Mesendoderm (in vitro differentiated cells): Measurements from ENCODE around the gene RALGPS1.

Source experiments
- DNase-seq: peaks from one replicate; pipeline ENCODE4 v3.0.0; 2013
- H2AK5ac ChIP-seq: 2 replicates; pipeline ENCODE4 v1.6.1; 2013; ENCODE audit warnings: low read length, inconsistent platforms
- H2BK120ac ChIP-seq: 2 replicates; pipeline ENCODE4 v1.6.1; 2013; ENCODE audit warnings: low read depth, mild to moderate bottlenecking, low read length, moderate library complexity, mixed read lengths
- H2BK15ac ChIP-seq: replicated peaks from 2 replicates; pipeline ENCODE4 v1.6.1; 2013; ENCODE audit warnings: low read depth, mild to moderate bottlenecking, moderate library complexity
- H2BK5ac ChIP-seq: 2 replicates; pipeline ENCODE4 v1.6.1; 2013; ENCODE audit warnings: low read length, inconsistent platforms
- H3K18ac ChIP-seq: 2 replicates; pipeline ENCODE4 v1.6.1; 2013; ENCODE audit warnings: mild to moderate bottlenecking, low read length, mixed read lengths
- H3K23ac ChIP-seq: one replicate; pipeline ENCODE4 v1.6.1; 2013; ENCODE audit warnings: low read length
- H3K27ac ChIP-seq: 2 replicates; pipeline ENCODE4 v1.5.1; 2013; ENCODE audit warnings: low read depth, mild to moderate bottlenecking, inconsistent platforms, low read length, moderate library complexity
- H3K27me3 ChIP-seq: 2 replicates; pipeline ENCODE4 v1.6.1; 2013; ENCODE audit warnings: low read length, control low read depth, mild to moderate bottlenecking, inconsistent platforms; ENCODE audit not compliant: insufficient read depth, poor library complexity
- H3K36me3 ChIP-seq: 2 replicates; pipeline ENCODE4 v1.6.1; 2013; ENCODE audit warnings: low read length, inconsistent platforms; ENCODE audit not compliant: control insufficient read depth, insufficient read depth
- H3K4ac ChIP-seq: one replicate; pipeline ENCODE4 v1.6.1; 2013; ENCODE audit warnings: low read depth, mild to moderate bottlenecking, low read length, moderate library complexity
- H3K4me1 ChIP-seq: 2 replicates; pipeline ENCODE4 v1.6.1; 2013; ENCODE audit warnings: low read depth, low read length, inconsistent platforms; ENCODE audit not compliant: control insufficient read depth
- H3K4me2 ChIP-seq: 2 replicates; pipeline ENCODE4 v1.6.1; 2013; ENCODE audit warnings: low read length
- H3K4me3 ChIP-seq: 2 replicates; pipeline ENCODE4 v1.5.1; 2013; ENCODE audit warnings: mild to moderate bottlenecking, low read length
- H3K56ac ChIP-seq: one replicate; pipeline ENCODE4 v1.6.1; 2013; ENCODE audit warnings: low read length
- H3K79me1 ChIP-seq: 2 replicates; pipeline ENCODE4 v1.6.1; 2013; ENCODE audit warnings: low read length, inconsistent platforms
- H3K79me2 ChIP-seq: 2 replicates; pipeline ENCODE4 v1.6.1; 2013; ENCODE audit warnings: mild to moderate bottlenecking, low read length; ENCODE audit not compliant: control insufficient read depth, insufficient read depth
- H3K9ac ChIP-seq: 2 replicates; pipeline ENCODE4 v1.6.1; 2013; ENCODE audit warnings: low read length, inconsistent platforms
- H4K5ac ChIP-seq: one replicate; pipeline ENCODE4 v1.6.1; 2013; ENCODE audit warnings: low read length
- H4K8ac ChIP-seq: one replicate; pipeline ENCODE4 v1.6.1; 2013; ENCODE audit warnings: low read depth, mild to moderate bottlenecking, control low read depth, low read length, moderate library complexity
- WGBS: extraction: QIAGEN DNeasy Blood & Tissue Kit; methylation state at CpG from one replicate; pipeline ENCODE4 v1.1.7; 2013; ENCODE audit warnings: low lambda C conversion rate, missing lambda C conversion rate; ENCODE audit not compliant: insufficient coverage; ENCODE audit errors: extremely low coverage; 5-methylcytosine and 5-hydroxymethylcytosine counted together

RALGPS1 gene

DNA sequence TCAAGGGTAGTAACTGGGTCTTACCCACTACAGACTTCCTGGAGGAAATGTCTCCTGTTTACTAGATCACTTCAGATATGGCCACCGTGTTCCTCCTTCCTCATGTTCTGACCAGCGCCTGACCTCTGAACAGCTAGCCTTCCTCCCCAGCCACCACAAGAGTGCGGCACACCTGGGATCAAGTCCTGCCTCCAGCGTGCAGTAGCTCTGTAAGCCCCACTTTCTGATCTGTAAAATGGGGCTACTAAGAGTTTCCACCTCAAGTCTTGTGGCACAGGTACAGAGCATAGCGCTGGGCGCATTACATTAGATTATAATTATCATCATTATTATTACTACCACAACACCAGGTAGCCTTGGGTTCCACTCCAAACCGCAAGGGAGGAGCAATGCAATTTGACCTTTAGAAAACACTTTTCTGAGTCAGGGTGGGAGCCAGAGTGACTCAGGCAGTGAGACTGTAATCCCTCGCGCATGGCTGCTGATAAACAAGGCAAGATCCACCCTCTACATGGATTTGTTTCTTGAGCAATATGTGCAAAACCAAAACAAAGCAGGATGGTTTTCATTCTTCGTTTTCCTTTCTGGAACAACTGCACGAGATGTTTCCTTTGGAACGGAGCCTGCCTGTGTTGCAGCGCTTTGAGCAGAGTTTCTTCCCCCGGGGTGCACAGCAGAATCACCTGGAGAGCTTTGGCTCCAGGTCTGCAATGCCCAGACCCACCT, 272.8 kb downstream of the RALGPS1 start:
- Histone ChIP-seq H3K9ac (no peak overlapping the region), H2BK120ac (no peak overlapping the region), H3K4me2 (no peak overlapping the region), H3K4me1 (peaks cover 3% of the 10 kb centered on the region), H3K56ac (no peak overlapping the region), H4K5ac (no peak overlapping the region), H3K36me3 (no peaks in the 10 kb centered on the region), H2BK5ac (no peak overlapping the region), H3K4ac (no peak overlapping the region), H3K27ac (no peak overlapping the region), H2AK5ac (no peak overlapping the region), H4K8ac (no peak overlapping the region), H3K23ac (no peak overlapping the region), H3K18ac (no peak overlapping the region), H3K79me1 (no peaks in the 10 kb centered on the region), H3K27me3 (no peaks in the 10 kb centered on the region), H3K79me2 (no peaks in the 10 kb centered on the region), H3K4me3 (no peak overlapping the region), H2BK15ac (no peak overlapping the region)
- DNase-seq, result no peak
- WGBS, result no CpG with 5 or more reads among the region's 14 CpGs

DNA sequence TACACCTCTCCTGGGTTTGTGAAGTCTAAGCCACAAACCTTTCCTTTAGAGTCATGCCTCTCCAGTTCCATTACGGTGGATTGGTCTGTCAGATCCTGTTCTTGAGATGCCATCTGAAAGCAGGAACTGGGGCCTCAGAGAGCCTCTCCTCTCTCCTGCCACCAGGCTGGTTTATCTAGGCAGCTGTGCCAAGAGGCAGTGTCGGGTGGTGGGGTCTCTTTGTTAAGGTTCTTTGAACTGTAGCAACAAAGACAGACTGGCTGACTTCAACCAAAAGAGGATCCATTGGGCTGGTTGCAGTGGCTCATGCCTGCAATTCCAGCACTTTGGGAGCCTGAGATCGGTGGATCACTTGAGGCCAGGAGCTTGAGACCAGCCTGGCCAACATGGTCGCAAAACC, 273.8 kb downstream of the RALGPS1 start:
- WGBS, result no CpG with 5 or more reads among the region's 4 CpGs
- H3K56ac ChIP-seq, result no peak overlapping the region
- H3K4me3 ChIP-seq, result no peak overlapping the region
- H2BK5ac ChIP-seq, result no peak overlapping the region
- no peak overlapping the region for H4K5ac ChIP-seq
- no peaks in the 10 kb centered on the region for H3K79me1 ChIP-seq
- H3K4me2 ChIP-seq, result no peak overlapping the region
- no peak overlapping the region for H3K18ac ChIP-seq
- DNase-seq, result no peak
- no peaks in the 10 kb centered on the region for H3K36me3 ChIP-seq
- no peaks in the 10 kb centered on the region for H3K79me2 ChIP-seq
- H2AK5ac ChIP-seq, result no peak overlapping the region
- H3K27ac ChIP-seq, result no peak overlapping the region
- no peak overlapping the region for H2BK120ac ChIP-seq
- no peak overlapping the region for H3K9ac ChIP-seq
- peaks cover under 1% of the 10 kb centered on the region for H3K4me1 ChIP-seq
- H3K4ac ChIP-seq, result no peak overlapping the region
- no peaks in the 10 kb centered on the region for H3K27me3 ChIP-seq
- no peak overlapping the region for H4K8ac ChIP-seq
- H2BK15ac ChIP-seq, result no peak overlapping the region
- no peak overlapping the region for H3K23ac ChIP-seq

DNA sequence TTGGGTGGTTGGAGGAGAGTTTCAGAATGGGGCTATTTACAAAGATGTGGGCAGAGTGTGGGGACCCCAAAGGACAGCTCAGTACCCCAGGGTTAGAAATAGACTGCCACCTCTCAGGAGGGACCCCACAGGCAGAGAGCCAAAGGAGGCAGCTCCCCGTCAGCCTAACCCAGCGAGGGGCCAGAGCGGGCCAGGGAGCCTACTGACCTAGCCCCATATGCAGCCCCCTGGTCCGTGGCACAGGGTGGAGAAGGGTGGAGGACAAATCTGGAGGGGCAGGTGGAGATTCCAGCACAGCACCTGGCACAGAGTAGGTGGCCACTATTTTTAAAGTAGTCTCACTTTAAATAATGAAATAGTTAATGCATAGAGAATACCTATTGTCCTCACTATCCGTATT, 275.0 kb downstream of the RALGPS1 start:
- no peak overlapping the region for H4K8ac ChIP-seq
- H3K27me3 ChIP-seq, result no peaks in the 10 kb centered on the region
- H3K36me3 ChIP-seq, result no peaks in the 10 kb centered on the region
- H4K5ac ChIP-seq, result no peak overlapping the region
- WGBS, result no CpG with 5 or more reads among the region's 5 CpGs
- H3K18ac ChIP-seq, result no peak overlapping the region
- H3K4ac ChIP-seq, result no peak overlapping the region
- H3K79me2 ChIP-seq, result no peaks in the 10 kb centered on the region
- no peak overlapping the region for H2BK5ac ChIP-seq
- H3K4me2 ChIP-seq, result no peak overlapping the region
- no peaks in the 10 kb centered on the region for H3K4me1 ChIP-seq
- DNase-seq, result no peak
- H3K23ac ChIP-seq, result no peak overlapping the region
- H3K27ac ChIP-seq, result no peak overlapping the region
- no peaks in the 10 kb centered on the region for H3K79me1 ChIP-seq
- H2BK15ac ChIP-seq, result no peak overlapping the region
- no peak overlapping the region for H2AK5ac ChIP-seq
- no peak overlapping the region for H3K4me3 ChIP-seq
- no peak overlapping the region for H2BK120ac ChIP-seq
- H3K9ac ChIP-seq, result no peak overlapping the region
- H3K56ac ChIP-seq, result no peak overlapping the region

DNA sequence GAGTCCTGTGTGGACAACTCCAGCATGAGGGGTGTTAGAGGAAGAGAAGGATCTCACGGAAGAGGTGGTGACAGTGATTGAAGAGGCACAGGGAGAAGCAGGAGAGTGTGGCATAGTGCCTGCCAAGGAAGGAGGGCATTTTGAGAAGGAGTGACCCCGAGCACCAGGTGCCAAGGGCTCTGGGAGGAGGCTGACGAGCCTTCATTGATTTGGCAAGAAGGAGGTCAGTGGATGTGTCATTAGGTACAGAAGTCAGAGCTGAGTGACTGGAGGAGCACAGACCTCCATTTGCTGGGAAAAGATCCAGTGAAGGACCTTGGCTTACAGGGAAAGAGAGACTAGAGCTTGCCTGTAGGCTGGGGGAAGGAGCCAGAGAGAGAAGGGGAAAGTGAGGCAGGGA, 278.2 kb downstream of the RALGPS1 start:
- Histone ChIP-seq H2AK5ac (no peak overlapping the region), H2BK120ac (no peak overlapping the region), H3K56ac (no peak overlapping the region), H4K8ac (no peak overlapping the region), H3K9ac (no peak overlapping the region), H2BK15ac (no peak overlapping the region), H4K5ac (no peak overlapping the region), H3K23ac (no peak overlapping the region), H3K27ac (no peak overlapping the region), H3K79me2 (no peaks in the 10 kb centered on the region), H3K4me2 (no peak overlapping the region), H3K4me3 (no peak overlapping the region), H3K36me3 (no peaks in the 10 kb centered on the region), H3K79me1 (no peaks in the 10 kb centered on the region), H3K4me1 (no peaks in the 10 kb centered on the region), H3K18ac (no peak overlapping the region), H2BK5ac (no peak overlapping the region), H3K4ac (no peak overlapping the region), H3K27me3 (no peaks in the 10 kb centered on the region)
- DNase-seq, result no peak
- WGBS, result no CpG with 5 or more reads among the region's 3 CpGs

DNA sequence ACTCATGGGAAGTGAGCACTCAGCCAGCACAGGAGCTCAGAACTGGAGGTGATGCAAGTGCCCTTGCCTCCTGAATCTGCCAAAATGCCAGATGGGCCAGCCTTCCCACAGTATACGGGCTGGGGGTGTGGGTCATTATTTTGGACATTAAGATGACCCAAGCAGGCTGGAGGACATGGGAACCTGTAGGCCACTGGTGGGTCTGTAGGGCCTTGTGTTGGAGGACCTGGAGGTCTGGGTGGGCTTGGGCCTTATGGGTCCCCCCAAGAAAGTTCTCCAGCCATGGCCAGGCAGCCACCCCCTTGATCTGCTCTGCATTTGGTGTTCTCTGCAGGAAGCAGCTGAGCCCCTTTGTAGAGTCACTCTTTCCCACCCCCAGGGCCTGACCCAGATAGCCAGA, 278.9 kb downstream of the RALGPS1 start:
- Histone ChIP-seq H3K27me3 (no peaks in the 10 kb centered on the region), H3K4me2 (no peak overlapping the region), H2BK120ac (no peak overlapping the region), H3K56ac (no peak overlapping the region), H4K5ac (no peak overlapping the region), H3K18ac (no peak overlapping the region), H2AK5ac (no peak overlapping the region), H4K8ac (no peak overlapping the region), H3K9ac (no peak overlapping the region), H3K27ac (no peak overlapping the region), H2BK5ac (no peak overlapping the region), H2BK15ac (no peak overlapping the region), H3K4me1 (no peaks in the 10 kb centered on the region), H3K79me1 (no peaks in the 10 kb centered on the region), H3K4ac (no peak overlapping the region), H3K4me3 (no peak overlapping the region), H3K36me3 (no peaks in the 10 kb centered on the region), H3K79me2 (no peaks in the 10 kb centered on the region), H3K23ac (no peak overlapping the region)
- no CpG with 5 or more reads among the region's 1 CpG for WGBS
- DNase-seq, result no peak
